Measurements from ENCODE around the gene AKAP12. TPM values are rescaled to one million over a fixed set of nuclear protein-coding genes. Genes with fewer than 3 reads are reported as not detected.

AKAP12 gene
- total and polyA plus RNA-seq, 7 donors = 2.5 to 13.1 (median 7.5) TPM

DNA sequence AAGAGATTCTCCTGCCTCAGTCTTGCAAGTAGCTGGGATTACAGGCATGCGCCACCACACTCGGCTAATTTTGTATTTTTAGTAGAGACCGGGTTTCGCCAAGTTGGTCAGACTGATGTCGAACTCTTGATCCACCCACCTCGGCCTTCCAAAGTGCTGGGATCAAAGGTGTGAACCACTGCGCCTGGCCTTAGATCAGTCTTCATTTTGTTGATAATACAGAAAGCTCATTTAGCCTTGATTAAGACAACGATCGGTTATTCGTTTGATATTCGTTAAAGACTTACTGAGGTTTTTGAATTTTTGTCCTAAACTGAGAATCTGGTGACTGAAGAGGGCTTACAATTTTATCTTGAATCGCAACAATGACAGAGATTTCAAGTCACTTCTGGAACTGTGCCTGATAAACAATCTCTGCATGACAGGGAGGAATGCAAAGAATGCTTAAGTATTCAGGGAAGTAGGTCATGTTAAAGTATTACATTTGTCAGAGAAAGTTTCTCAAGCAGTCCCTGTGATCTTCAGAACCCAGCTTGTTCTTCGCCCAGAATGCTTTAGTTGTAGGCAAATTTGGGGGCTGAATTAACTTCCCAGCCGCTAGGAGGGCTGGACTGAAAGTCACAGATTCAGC lies 14.8 kb downstream of the AKAP12 start:
- ATAC-seq (no peak), DNase-seq (no peak)
- Histone ChIP-seq H3K36me3 (ENCODE audit: insufficient read depth in 1 of 2, low read depth in 1 of 2) (no peaks in the 10 kb centered on the region), H3K4me3 (no peak overlapping the region), H3K27me3 (ENCODE audit: insufficient read depth in 3 of 3, low read length in 2 of 3) (no peaks in the 10 kb centered on the region), H3K9me3 (no peaks in the 10 kb centered on the region), H3K27ac (no peak overlapping the region), H3K4me1 (no peaks in the 10 kb centered on the region)
- intact Hi-C loops (cut with DNase I) = no loop called here
- 65 to 75% (median 73%) methylated on average over 14 of the region's 14 CpGs for WGBS, 3 donors
- TF ChIP-seq, protein P1, sequence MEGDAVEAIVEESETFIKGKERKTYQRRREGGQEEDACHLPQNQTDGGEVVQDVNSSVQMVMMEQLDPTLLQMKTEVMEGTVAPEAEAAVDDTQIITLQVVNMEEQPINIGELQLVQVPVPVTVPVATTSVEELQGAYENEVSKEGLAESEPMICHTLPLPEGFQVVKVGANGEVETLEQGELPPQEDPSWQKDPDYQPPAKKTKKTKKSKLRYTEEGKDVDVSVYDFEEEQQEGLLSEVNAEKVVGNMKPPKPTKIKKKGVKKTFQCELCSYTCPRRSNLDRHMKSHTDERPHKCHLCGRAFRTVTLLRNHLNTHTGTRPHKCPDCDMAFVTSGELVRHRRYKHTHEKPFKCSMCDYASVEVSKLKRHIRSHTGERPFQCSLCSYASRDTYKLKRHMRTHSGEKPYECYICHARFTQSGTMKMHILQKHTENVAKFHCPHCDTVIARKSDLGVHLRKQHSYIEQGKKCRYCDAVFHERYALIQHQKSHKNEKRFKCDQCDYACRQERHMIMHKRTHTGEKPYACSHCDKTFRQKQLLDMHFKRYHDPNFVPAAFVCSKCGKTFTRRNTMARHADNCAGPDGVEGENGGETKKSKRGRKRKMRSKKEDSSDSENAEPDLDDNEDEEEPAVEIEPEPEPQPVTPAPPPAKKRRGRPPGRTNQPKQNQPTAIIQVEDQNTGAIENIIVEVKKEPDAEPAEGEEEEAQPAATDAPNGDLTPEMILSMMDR (IDR thresholded peaks at IDR 0.05) = no peak

DNA sequence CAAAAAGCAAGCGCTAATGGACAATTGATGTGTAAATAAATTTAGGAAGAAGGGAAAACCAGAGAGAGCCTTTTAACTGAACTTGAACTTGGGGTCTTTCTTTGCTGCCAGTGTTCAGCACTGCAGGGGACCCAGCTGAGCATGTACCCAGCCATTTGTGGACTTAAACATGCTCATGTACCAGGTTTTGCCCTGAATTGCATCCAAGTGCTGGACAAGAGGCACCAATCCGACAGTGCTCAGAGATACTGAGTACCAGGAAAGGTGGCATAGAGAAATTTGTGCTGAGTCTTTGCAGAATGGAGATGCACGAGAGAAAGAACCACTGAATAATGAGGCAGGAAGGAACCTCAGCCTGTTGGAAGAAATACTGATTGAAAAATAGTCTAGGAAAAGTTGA lies 16.0 kb downstream of the AKAP12 start:
- Histone ChIP-seq H3K27me3 (ENCODE audit: insufficient read depth in 3 of 3, low read length in 2 of 3) (no peaks in the 10 kb centered on the region), H3K4me3 (no peak overlapping the region), H3K36me3 (ENCODE audit: insufficient read depth in 1 of 2, low read depth in 1 of 2) (no peaks in the 10 kb centered on the region), H3K4me1 (no peaks in the 10 kb centered on the region), H3K9me3 (no peaks in the 10 kb centered on the region), H3K27ac (no peak overlapping the region)
- WGBS, 3 donors = 71 to 88% (median 71%) methylated on average over 3 of the region's 3 CpGs
- ATAC-seq (no peak), DNase-seq (no peak)
- TF ChIP-seq, protein P1 (IDR thresholded peaks at IDR 0.05) = no peak
- intact Hi-C loops (cut with DNase I) = no loop called here

DNA sequence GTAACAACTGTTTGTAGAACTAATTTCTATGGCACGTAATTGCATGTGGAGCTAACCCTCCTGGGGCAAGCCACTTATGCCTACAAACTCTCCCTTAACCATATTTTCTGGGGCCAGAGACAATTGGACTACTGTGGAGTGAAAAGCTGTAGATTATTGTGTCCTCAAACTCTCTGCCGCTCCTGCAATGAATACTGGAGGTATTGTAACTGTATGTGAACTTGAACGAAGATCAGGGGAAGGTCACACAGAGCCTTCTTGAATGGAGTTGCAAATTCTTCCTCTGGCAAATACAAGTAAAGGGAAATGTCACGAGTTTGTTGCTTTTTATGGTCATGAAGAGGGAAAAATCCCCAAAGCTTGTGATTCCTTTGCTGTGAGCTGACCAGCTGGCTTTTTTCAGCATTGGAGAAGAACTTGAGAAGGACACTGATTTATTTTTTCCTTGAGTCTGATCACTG lies 18.2 kb downstream of the AKAP12 start:
- H3K9me3 ChIP-seq = no peaks in the 10 kb centered on the region
- no peaks in the 10 kb centered on the region for H3K36me3 ChIP-seq (ENCODE audit: insufficient read depth in 1 of 2, low read depth in 1 of 2)
- DNase-seq (no peak), ATAC-seq (no peak)
- WGBS, 3 donors = 27 to 32% (median 27%) methylated on average over 4 of the region's 4 CpGs
- TF ChIP-seq, protein P1 (IDR thresholded peaks at IDR 0.05) = no peak
- intact Hi-C loops (cut with DNase I) = no loop called here
- H3K4me3 ChIP-seq = no peak overlapping the region
- H3K27me3 ChIP-seq (ENCODE audit: insufficient read depth in 3 of 3, low read length in 2 of 3) = no peaks in the 10 kb centered on the region
- H3K27ac ChIP-seq = no peak overlapping the region
- no peaks in the 10 kb centered on the region for H3K4me1 ChIP-seq

DNA sequence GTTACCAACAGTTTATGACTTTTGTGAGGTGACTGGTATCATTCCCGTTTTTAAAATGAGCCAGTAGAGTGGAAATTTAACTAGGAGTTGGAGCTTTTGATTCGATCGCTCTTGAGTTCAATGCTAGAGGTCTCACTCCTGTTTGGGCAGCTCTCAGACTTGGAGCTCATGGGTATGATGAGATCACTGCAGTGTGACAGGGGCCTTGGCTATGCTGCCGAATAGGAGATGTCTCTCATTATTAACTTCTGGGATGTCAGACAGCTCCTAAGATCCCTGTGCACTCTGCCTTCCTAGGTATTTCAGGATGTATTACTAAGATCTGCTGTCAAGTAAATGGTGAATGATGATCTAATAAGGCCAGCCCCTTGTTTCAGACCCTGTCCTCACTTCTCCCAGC lies 20.4 kb downstream of the AKAP12 start:
- Histone ChIP-seq H3K9me3 (no peaks in the 10 kb centered on the region), H3K4me1 (no peaks in the 10 kb centered on the region), H3K4me3 (no peak overlapping the region), H3K36me3 (ENCODE audit: insufficient read depth in 1 of 2, low read depth in 1 of 2) (no peaks in the 10 kb centered on the region), H3K27ac (no peak overlapping the region), H3K27me3 (ENCODE audit: insufficient read depth in 3 of 3, low read length in 2 of 3) (no peaks in the 10 kb centered on the region)
- ATAC-seq (no peak), DNase-seq (no peak)
- WGBS, 3 donors = 46 to 63% (median 46%) methylated on average over 4 of the region's 4 CpGs
- TF ChIP-seq, protein P1 (IDR thresholded peaks at IDR 0.05) = no peak
- intact Hi-C loops (cut with DNase I) = no loop called here

DNA sequence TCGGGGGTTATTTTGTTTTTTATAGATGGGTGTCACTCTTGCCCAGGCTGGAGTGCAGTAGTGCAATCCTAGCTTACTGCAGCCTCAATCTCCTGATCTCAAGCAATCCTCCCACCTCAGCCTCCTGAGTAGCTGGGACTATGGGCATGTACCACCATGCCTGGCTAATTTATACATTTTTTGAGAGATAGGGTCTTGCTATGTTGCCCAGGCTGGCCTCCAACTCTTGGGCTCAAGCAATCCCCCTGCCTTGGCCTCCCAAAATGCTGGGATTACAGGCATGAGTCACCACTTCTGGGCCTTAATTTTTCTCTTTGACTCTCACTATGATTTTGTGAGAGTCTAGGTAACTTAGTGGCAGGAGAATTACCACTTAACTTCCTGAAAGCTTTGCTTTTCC lies 23.3 kb downstream of the AKAP12 start:
- Histone ChIP-seq H3K4me3 (no peak overlapping the region), H3K27ac (no peak overlapping the region)
- intact Hi-C loops (cut with DNase I) = no loop called here

More for the DNA sequence above, 23.3 kb downstream of the AKAP12 start:
- ATAC-seq = no peak
- 93 to 97% (median 95%) methylated on average over 1 of the region's 1 CpG for WGBS, 3 donors
- Histone ChIP-seq H3K9me3 (no peaks in the 10 kb centered on the region), H3K36me3 (ENCODE audit: insufficient read depth in 1 of 2, low read depth in 1 of 2) (no peaks in the 10 kb centered on the region), H3K4me1 (no peaks in the 10 kb centered on the region), H3K27me3 (ENCODE audit: insufficient read depth in 3 of 3, low read length in 2 of 3) (peaks cover 0 to 3% (median 0%) of the 10 kb centered on the region in 3 donors)
- DNase-seq = no peak
- TF ChIP-seq, protein P1 (IDR thresholded peaks at IDR 0.05) = no peak
